Lower leg skin (tissue), 4 donors: ENCODE results near the gene PPP1R3F. TPM values are rescaled to one million over a fixed set of nuclear protein-coding genes. Genes with fewer than 3 reads are reported as not detected.

Experiments
- DNase-seq, 2 donors: peaks; one replicate each; pipeline ENCODE4 v3.0.0-alpha.2; 2019; ENCODE audit warnings: low spot score in 2 of 2
- H3K4me3 ChIP-seq: fragments of 200-600 bp; sonication (generic); 2 replicates; pipeline ENCODE4 v1.5.1; 2017; ENCODE audit warnings: mild to moderate bottlenecking, low read depth; ENCODE audit not compliant: poor library complexity, severe bottlenecking
- POLR2A ChIP-seq, 2 donors: fragments of 450-650 bp; IDR thresholded peaks; one replicate each; pipeline ENCODE4 v1.6.1; 2016 to 2017; ENCODE audit warnings: antibody characterized with exemption in 2 of 2, mild to moderate bottlenecking in 1 of 2, moderate library complexity in 1 of 2
- WGBS, 2 donors: methylation state at CpG; one replicate each; pipeline ENCODE4 v1.1.5; 2018; 5-methylcytosine and 5-hydroxymethylcytosine counted together
- intact Hi-C: fragments of 100-400 bp; cut with DNase I; formaldehyde crosslinking; loops from one replicate; pipeline ENCODE4 v1.15.0; 2023; ENCODE audit warnings: low total_unique reads
- total RNA-seq, 4 donors: library from RNA; depleted of rRNA; stranded (reverse); fragments of >200 nt; gene quantifications; one replicate each; pipeline ENCODE4 v1.1.0, GENCODE V29; 2016
- TF ChIP-seq, protein P1 (sequence below), 3 donors: fragments of 450-650 bp; IDR thresholded peaks; one replicate each; pipeline ENCODE4 v1.5.1; 2016; ENCODE audit warnings: antibody characterized with exemption in 3 of 3, mild to moderate bottlenecking in 3 of 3, moderate library complexity in 2 of 3

The PPP1R3F gene
- total RNA-seq, 4 donors from 2014 or later = 4.7 to 10.9 (median 5.6) TPM

DNA sequence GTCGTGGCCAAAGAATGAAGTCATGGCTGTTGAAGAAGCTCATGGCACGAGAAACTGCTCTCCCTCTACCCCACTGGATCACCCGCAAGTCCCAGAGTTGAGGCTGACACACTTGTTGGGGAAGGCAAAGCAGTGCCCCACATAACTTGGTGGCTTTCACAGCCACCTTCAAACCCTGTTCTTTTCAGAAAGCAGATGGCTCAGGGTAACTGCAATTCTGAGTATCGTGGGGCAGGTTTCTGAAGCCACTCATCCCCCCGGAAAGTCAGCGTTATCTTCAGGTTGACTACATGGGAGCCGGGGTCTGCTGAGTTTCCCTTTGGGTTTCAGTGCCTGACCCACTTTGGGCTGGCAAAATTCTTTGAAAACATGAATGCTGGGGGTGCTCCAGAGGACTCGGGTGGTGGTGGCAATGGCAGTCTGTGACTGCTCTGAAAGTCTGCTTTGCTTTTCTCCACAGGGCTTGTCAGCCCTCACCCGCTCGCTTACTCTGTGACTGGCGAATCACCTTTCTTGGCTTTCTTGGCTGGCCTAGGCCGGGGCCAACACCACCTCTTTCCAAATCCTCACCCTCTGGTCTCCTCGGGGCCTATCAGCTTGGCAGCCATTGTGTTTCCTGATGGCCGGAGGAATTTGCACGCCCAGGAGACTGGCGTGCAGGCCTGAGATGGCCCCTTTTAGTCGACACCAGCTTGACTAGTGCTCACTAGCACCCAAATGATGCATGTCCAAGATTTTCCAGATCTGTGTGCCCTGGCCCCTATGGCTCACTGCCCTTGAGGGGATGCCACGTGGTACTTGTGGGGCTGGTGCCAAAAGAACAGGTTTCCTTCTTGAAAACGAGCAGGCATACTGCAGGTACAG lies 7.3 kb downstream of the PPP1R3F start:
- DNase-seq = peak in 1 of 2 donors; percentile 69
- WGBS, 2 donors = 55 to 66% methylated on average over 8 to 19 of the region's 19 CpGs
- TF ChIP-seq, protein P1, sequence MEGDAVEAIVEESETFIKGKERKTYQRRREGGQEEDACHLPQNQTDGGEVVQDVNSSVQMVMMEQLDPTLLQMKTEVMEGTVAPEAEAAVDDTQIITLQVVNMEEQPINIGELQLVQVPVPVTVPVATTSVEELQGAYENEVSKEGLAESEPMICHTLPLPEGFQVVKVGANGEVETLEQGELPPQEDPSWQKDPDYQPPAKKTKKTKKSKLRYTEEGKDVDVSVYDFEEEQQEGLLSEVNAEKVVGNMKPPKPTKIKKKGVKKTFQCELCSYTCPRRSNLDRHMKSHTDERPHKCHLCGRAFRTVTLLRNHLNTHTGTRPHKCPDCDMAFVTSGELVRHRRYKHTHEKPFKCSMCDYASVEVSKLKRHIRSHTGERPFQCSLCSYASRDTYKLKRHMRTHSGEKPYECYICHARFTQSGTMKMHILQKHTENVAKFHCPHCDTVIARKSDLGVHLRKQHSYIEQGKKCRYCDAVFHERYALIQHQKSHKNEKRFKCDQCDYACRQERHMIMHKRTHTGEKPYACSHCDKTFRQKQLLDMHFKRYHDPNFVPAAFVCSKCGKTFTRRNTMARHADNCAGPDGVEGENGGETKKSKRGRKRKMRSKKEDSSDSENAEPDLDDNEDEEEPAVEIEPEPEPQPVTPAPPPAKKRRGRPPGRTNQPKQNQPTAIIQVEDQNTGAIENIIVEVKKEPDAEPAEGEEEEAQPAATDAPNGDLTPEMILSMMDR (IDR thresholded peaks at IDR 0.05) = no peak
- TF ChIP-seq POLR2A (IDR thresholded peaks at IDR 0.05) = no peak
- no peak overlapping the region for H3K4me3 ChIP-seq
- intact Hi-C loops = no loop called here

- intact Hi-C loops = no loop called here
- no peak for DNase-seq
- TF ChIP-seq, protein P1 (IDR thresholded peaks at IDR 0.05) = no peak
- no peak for TF ChIP-seq POLR2A (IDR thresholded peaks at IDR 0.05)
- WGBS, 2 donors = 58 to 63% methylated on average over 3 of the region's 3 CpGs
- no peak overlapping the region for H3K4me3 ChIP-seq
Observed at GRCh38 chrX:49277535-49277830, 7.9 kb downstream of the PPP1R3F start.

GRCh38 chrX:49278081-49278480 lies 8.5 kb downstream of the PPP1R3F start:
- no peak for DNase-seq
- TF ChIP-seq, protein P1 (IDR thresholded peaks at IDR 0.05) = no peak
- TF ChIP-seq POLR2A (IDR thresholded peaks at IDR 0.05) = no peak
- H3K4me3 ChIP-seq = no peak overlapping the region
- 89 to 93% methylated on average over 3 of the region's 3 CpGs for WGBS, 2 donors
- intact Hi-C loops = no loop called here

- TF ChIP-seq POLR2A (IDR thresholded peaks at IDR 0.05) = no peak
- TF ChIP-seq, protein P1 (IDR thresholded peaks at IDR 0.05) = no peak
- intact Hi-C loops = no loop called here
- peak in 1 of 2 donors; percentile 57 for DNase-seq
- H3K4me3 ChIP-seq = no peak overlapping the region
- 39 to 42% methylated on average over 11 of the region's 11 CpGs for WGBS, 2 donors
Observed at GRCh38 chrX:49282647-49283011, 13.0 kb downstream of the PPP1R3F start.

GRCh38 chrX:49284212-49284611 lies 14.6 kb downstream of the PPP1R3F start:
- intact Hi-C loops = no loop called here
- 78 to 100% methylated on average over 3 of the region's 3 CpGs for WGBS, 2 donors

More at GRCh38 chrX:49284212-49284611, 14.6 kb downstream of the PPP1R3F start:
- TF ChIP-seq, protein P1 (IDR thresholded peaks at IDR 0.05) = no peak
- no peak for TF ChIP-seq POLR2A (IDR thresholded peaks at IDR 0.05)
- H3K4me3 ChIP-seq = no peak overlapping the region
- DNase-seq = no peak
